ENCODE data around the gene LRRC8D. TPM values are rescaled to one million over a fixed set of nuclear protein-coding genes. Genes with fewer than 3 reads are reported as not detected.
"Not testable (repeated sequence)": the region's sequence is repeated elsewhere in the genome, so short reads cannot be mapped to it uniquely, and the experiment has no call there.

The LRRC8D gene
- total RNA-seq (2014; rRNA removed) (19.6 and 21.8 TPM in 2 replicates), Bru-seq, nascent RNA (percentile 82 among the genes with signal in this experiment), BruChase-seq, experiment 1, labeled RNA remaining after a 6-hour chase (percentile 95 among the genes with signal in this experiment), BruChase-seq, experiment 2, labeled RNA remaining after a 2-hour chase (percentile 95 among the genes with signal in this experiment)
- long read RNA-seq, transcript LRRC8D-206 (2 exons, 922 nt) = minor isoform, 10 of 48 reads
- long read RNA-seq, transcript LRRC8D-201 (3 exons, 3,950 nt) = major isoform, 12 of 48 reads
- long read RNA-seq, partial matches to known transcripts = 0 of 48 reads
- long read RNA-seq, other reads (novel, unspliced or antisense) = 22 of 48 reads

GRCh38 chr1:89820422-89821321 is at the start of gene LRRC8D:
Gene LRRC8D (plus strand): TSS chr1:89821032. CDS start chr1:89933069, 112,037 bp downstream.
- ChIA-PET CTCF (no interaction called here), POLR2A (ENCODE audit: unreplicated experiment) (no interaction called here)
- no peak for TF ChIP-seq EZH2phosphoT487 (IDR thresholded peaks at IDR 0.05; ENCODE audit: borderline replicate concordance, low read length)
- no peak for TF ChIP-seq CTCF (conservative IDR thresholded peaks at IDR 0.05; ENCODE audit: low read depth, low read length)
- TF ChIP-seq EZH2 (IDR thresholded peaks at IDR 0.05; ENCODE audit: low read length, unreplicated experiment) = no peak
- H3K9me3 ChIP-seq (ENCODE audit: low read length) = no peaks in the 10 kb centered on the region
- peaks cover 16% of the 10 kb centered on the region; the same call in 1 of the 2 replicates for H3K4me1 ChIP-seq (ENCODE audit: insufficient read depth, low read length)
- no peaks in the 10 kb centered on the region for H3K27me3 ChIP-seq (ENCODE audit: low read length)
- peak within 1 kb of the TSS; percentile 81 for H3K4me2 ChIP-seq (ENCODE audit: low read length)
- peak within 1 kb of the TSS; percentile 95 for H3K4me3 ChIP-seq (ENCODE audit: low read length)
- ATAC-seq (peak; percentile 94), DNase-seq (peak; percentile 82)
- no peak within 1 kb of the TSS for H3K27ac ChIP-seq (ENCODE audit: low read length)
- peak within 1 kb of the TSS; percentile 74 for H3K9ac ChIP-seq (ENCODE audit: low read length)
- TSS peak; percentile 58 for BruUV-seq (replicated peaks)
- H4K20me1 ChIP-seq (ENCODE audit: low read length) = no peaks in the 10 kb centered on the region
- H2AFZ ChIP-seq (ENCODE audit: low read length) = peak within 1 kb of the TSS; percentile 94
- intact Hi-C loops (cut with micrococcal nuclease) = loop anchor here (1.0 kb wide), 2 partner anchors 23 to 167 kb away; no protein-coding TSS in a partner anchor
- H3F3A ChIP-seq (ENCODE audit: low read length, unreplicated experiment) = no peaks in the 10 kb centered on the region
- H3K9me2 ChIP-seq (replicated peaks; ENCODE audit: low read length) = no peaks in the 10 kb centered on the region
- H3K79me2 ChIP-seq (ENCODE audit: low read length) = peaks cover 30% of the 10 kb centered on the region
- H3K36me3 ChIP-seq (ENCODE audit: low read depth, low read length) = no peaks in the 10 kb centered on the region

GRCh38 chr1:89771991-89772560 is 48.8 kb upstream of the LRRC8D start:
- Histone ChIP-seq H3K4me2 (ENCODE audit: low read length) (no peak overlapping the region), H3F3A (ENCODE audit: low read length, unreplicated experiment) (no peaks in the 10 kb centered on the region), H3K9me3 (ENCODE audit: low read length) (no peaks in the 10 kb centered on the region), H4K20me1 (ENCODE audit: low read length) (no peaks in the 10 kb centered on the region), H3K27ac (ENCODE audit: low read length) (no peak overlapping the region), H3K9me2 (replicated peaks; ENCODE audit: low read length) (no peaks in the 10 kb centered on the region), H2AFZ (ENCODE audit: low read length) (no peak overlapping the region), H3K4me3 (ENCODE audit: low read length) (no peak overlapping the region), H3K79me2 (ENCODE audit: low read length) (no peaks in the 10 kb centered on the region), H3K27me3 (ENCODE audit: low read length) (peaks cover 13% of the 10 kb centered on the region), H3K4me1 (ENCODE audit: insufficient read depth, low read length) (no peaks in the 10 kb centered on the region), H3K9ac (ENCODE audit: low read length) (no peak overlapping the region), H3K36me3 (ENCODE audit: low read depth, low read length) (no peaks in the 10 kb centered on the region)
- ChIA-PET POLR2A (ENCODE audit: unreplicated experiment) (no interaction called here), CTCF (no interaction called here)
- ATAC-seq = no peak
- TF ChIP-seq CTCF (conservative IDR thresholded peaks at IDR 0.05; ENCODE audit: low read depth, low read length) (no peak), EZH2 (IDR thresholded peaks at IDR 0.05; ENCODE audit: low read length, unreplicated experiment) (no peak), EZH2phosphoT487 (IDR thresholded peaks at IDR 0.05; ENCODE audit: borderline replicate concordance, low read length) (no peak)
- BruUV-seq (replicated peaks) = no TSS peak
- no peak for DNase-seq
- intact Hi-C loops (cut with micrococcal nuclease) = no loop called here

- intact Hi-C loops (cut with micrococcal nuclease); H2AFZ ChIP-seq (ENCODE audit: low read length); H3K4me1 ChIP-seq (ENCODE audit: insufficient read depth, low read length); H4K20me1 ChIP-seq (ENCODE audit: low read length); H3K27ac ChIP-seq (ENCODE audit: low read length); H3K36me3 ChIP-seq (ENCODE audit: low read depth, low read length); H3K9me2 ChIP-seq (replicated peaks; ENCODE audit: low read length); BruUV-seq (replicated peaks); H3K79me2 ChIP-seq (ENCODE audit: low read length); DNase-seq; CTCF ChIA-PET; H3K9ac ChIP-seq (ENCODE audit: low read length); H3K4me2 ChIP-seq (ENCODE audit: low read length); POLR2A ChIA-PET (ENCODE audit: unreplicated experiment); H3F3A ChIP-seq (ENCODE audit: low read length, unreplicated experiment); H3K9me3 ChIP-seq (ENCODE audit: low read length); H3K4me3 ChIP-seq (ENCODE audit: low read length); ATAC-seq; H3K27me3 ChIP-seq (ENCODE audit: low read length): not testable (repeated sequence)
These were observed 44.7 kb upstream of the LRRC8D start for GRCh38 chr1:89776104-89776503.

- intact Hi-C loops (cut with micrococcal nuclease); H3K4me1 ChIP-seq (ENCODE audit: insufficient read depth, low read length); H3K36me3 ChIP-seq (ENCODE audit: low read depth, low read length); H3K27me3 ChIP-seq (ENCODE audit: low read length); H3K4me2 ChIP-seq (ENCODE audit: low read length); CTCF ChIA-PET; BruUV-seq (replicated peaks); H4K20me1 ChIP-seq (ENCODE audit: low read length); H3F3A ChIP-seq (ENCODE audit: low read length, unreplicated experiment); H3K9ac ChIP-seq (ENCODE audit: low read length); H3K27ac ChIP-seq (ENCODE audit: low read length); H3K9me3 ChIP-seq (ENCODE audit: low read length); H3K9me2 ChIP-seq (replicated peaks; ENCODE audit: low read length); H3K4me3 ChIP-seq (ENCODE audit: low read length); POLR2A ChIA-PET (ENCODE audit: unreplicated experiment); H2AFZ ChIP-seq (ENCODE audit: low read length); ATAC-seq; DNase-seq; H3K79me2 ChIP-seq (ENCODE audit: low read length): not testable (repeated sequence)
These were observed 43.6 kb upstream of the LRRC8D start for GRCh38 chr1:89777271-89777670.
